ENCODE measurements around the gene FLOT1. TPM values are rescaled to one million over a fixed set of nuclear protein-coding genes. Genes with fewer than 3 reads are reported as not detected.

The FLOT1 gene
- 107 TPM for polyA plus RNA-seq (2013, experiment 1 of 2)
- polyA plus RNA-seq (2013, experiment 2 of 2): 102 TPM

DNA sequence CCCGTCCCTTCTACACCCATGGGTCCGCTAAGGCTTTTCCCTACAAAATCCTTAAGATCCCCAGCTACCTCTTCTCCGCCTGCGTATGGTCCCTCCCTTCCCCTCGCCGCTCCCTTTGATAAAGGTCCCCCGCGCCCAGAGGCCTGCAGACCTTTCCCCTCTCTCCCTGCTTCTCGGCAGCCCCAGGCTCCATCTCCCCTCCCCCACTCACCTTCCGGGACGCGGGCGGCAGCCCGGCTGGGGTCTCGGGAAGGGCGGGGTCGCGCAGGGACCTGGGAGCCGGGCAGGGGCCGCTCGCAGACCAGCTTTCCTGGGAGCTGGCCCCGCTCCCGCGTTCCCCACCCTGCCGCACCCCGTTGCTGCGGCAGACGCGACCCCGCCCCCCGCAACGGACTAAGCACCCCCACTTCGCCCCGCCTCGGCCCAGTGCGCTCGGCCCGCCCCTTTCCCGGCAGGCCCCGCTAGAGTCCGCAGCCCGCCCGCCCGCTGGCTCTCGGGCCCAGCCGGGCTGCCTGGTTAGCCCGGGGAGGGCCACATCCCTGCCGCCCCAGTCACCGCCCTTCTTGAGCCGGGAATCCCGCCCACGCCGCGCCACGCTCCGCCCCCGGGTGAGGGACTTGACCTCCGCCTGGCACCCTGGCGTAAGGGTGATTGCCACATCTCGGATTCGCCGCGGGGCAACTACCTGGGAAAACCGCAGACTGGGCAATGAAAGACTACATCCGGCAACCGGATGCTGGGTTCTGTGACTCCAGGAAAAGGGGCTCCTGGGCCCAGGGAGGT, at the start of gene FLOT1:
Gene FLOT1 (minus strand): TSS at position 372 of the 783 bp plus-strand sequence. CDS start 498 bp downstream, outside the sequence.
- no CpG with 5 or more reads among the region's 66 CpGs for WGBS, 2 donors (ENCODE audit: extremely low coverage in 2 of 2, insufficient read length in 2 of 2, insufficient replicate concordance in 1 of 2)
- H4K8ac ChIP-seq (ENCODE audit: low read depth, low read length): no peak within 1 kb of the TSS
- H3K36me3 ChIP-seq (replicated peaks in 1 of 2; ENCODE audit: control insufficient read depth in 2 of 2, insufficient read depth in 2 of 2, low read length in 2 of 2): peaks cover 24 to 42% of the 10 kb centered on the region in 2 donors
- peak within 1 kb of the TSS; percentile 92 for H3K9ac ChIP-seq (ENCODE audit: low read depth, low read length, poor library complexity)
- H3K4ac ChIP-seq (ENCODE audit: low read length): no peak within 1 kb of the TSS
- H3K9me3 ChIP-seq (replicated peaks in 1 of 2; ENCODE audit: control insufficient read depth in 2 of 2, insufficient read depth in 1 of 2, low read depth in 1 of 2, low read length in 2 of 2): no peaks in the 10 kb centered on the region
- peak within 1 kb of the TSS; percentile 43 for H2BK120ac ChIP-seq (ENCODE audit: low read depth, low read length)
- H2BK5ac ChIP-seq (ENCODE audit: low read length): peak within 1 kb of the TSS; percentile 14
- H3K14ac ChIP-seq (ENCODE audit: low read length): peak within 1 kb of the TSS; percentile 33
- peak within 1 kb of the TSS; percentile 63 for H2BK15ac ChIP-seq (ENCODE audit: low read length)
- H2BK12ac ChIP-seq (ENCODE audit: low read length): no peak within 1 kb of the TSS
- H3K4me2 ChIP-seq (ENCODE audit: insufficient read depth, low read length, poor library complexity, severe bottlenecking): peak within 1 kb of the TSS; percentile 79
- H3K79me1 ChIP-seq (ENCODE audit: low read depth, low read length): peaks cover 4% of the 10 kb centered on the region
- H3K18ac ChIP-seq (ENCODE audit: low read length): peak within 1 kb of the TSS; percentile 90
- peak within 1 kb of the TSS; percentile 90 to 99 for H3K4me3 ChIP-seq (ENCODE audit: low read length in 2 of 2)
- H4K91ac ChIP-seq (ENCODE audit: low read depth, low read length, poor library complexity): no peak within 1 kb of the TSS
- H3K27ac ChIP-seq (replicated peaks; ENCODE audit: low read length): peak within 1 kb of the TSS; percentile 42
- H2AK5ac ChIP-seq (ENCODE audit: low read depth, low read length): peak within 1 kb of the TSS; percentile 16
- H3K27me3 ChIP-seq (ENCODE audit: control insufficient read depth in 3 of 3, insufficient read depth in 3 of 3, low read depth in 1 of 3, low read length in 3 of 3): peaks cover 0 to 13% (median 2%) of the 10 kb centered on the region in 3 experiments
- peaks cover 10 to 14% of the 10 kb centered on the region in 2 donors for H3K4me1 ChIP-seq (ENCODE audit: control insufficient read depth in 2 of 2, insufficient read depth in 1 of 2, low read depth in 1 of 2, low read length in 2 of 2)
- peak within 1 kb of the TSS; percentile 83 for H2AFZ ChIP-seq (ENCODE audit: low read length)
- peak within 1 kb of the TSS; percentile 99 for H3K23ac ChIP-seq (ENCODE audit: low read depth, low read length, poor library complexity)
- peak; percentile 75 for DNase-seq (ENCODE audit: low spot score)

- Histone ChIP-seq H3K36me3 (replicated peaks in 1 of 2; ENCODE audit: control insufficient read depth in 2 of 2, insufficient read depth in 2 of 2, low read length in 2 of 2) (no peaks in the 10 kb centered on the region), H3K27me3 (ENCODE audit: control insufficient read depth in 3 of 3, insufficient read depth in 3 of 3, low read depth in 1 of 3, low read length in 3 of 3) (no peaks in the 10 kb centered on the region), H2BK12ac (ENCODE audit: low read length) (no peak overlapping the region), H3K14ac (ENCODE audit: low read length) (no peak overlapping the region), H2BK15ac (ENCODE audit: low read length) (no peak overlapping the region), H4K91ac (ENCODE audit: low read depth, low read length, poor library complexity) (no peak overlapping the region), H2BK120ac (ENCODE audit: low read depth, low read length) (no peak overlapping the region), H3K18ac (ENCODE audit: low read length) (no peak overlapping the region), H2BK5ac (ENCODE audit: low read length) (no peak overlapping the region), H2AFZ (ENCODE audit: low read length) (no peak overlapping the region), H3K4me3 (ENCODE audit: low read length in 2 of 2) (no peak overlapping the region), H3K9me3 (replicated peaks in 1 of 2; ENCODE audit: control insufficient read depth in 2 of 2, insufficient read depth in 1 of 2, low read depth in 1 of 2, low read length in 2 of 2) (no peaks in the 10 kb centered on the region), H3K4ac (ENCODE audit: low read length) (no peak overlapping the region), H3K4me1 (ENCODE audit: control insufficient read depth in 2 of 2, insufficient read depth in 1 of 2, low read depth in 1 of 2, low read length in 2 of 2) (peaks cover 0 to 6% of the 10 kb centered on the region in 2 donors), H3K9ac (ENCODE audit: low read depth, low read length, poor library complexity) (no peak overlapping the region), H4K8ac (ENCODE audit: low read depth, low read length) (no peak overlapping the region), H3K23ac (ENCODE audit: low read depth, low read length, poor library complexity) (no peak overlapping the region), H3K4me2 (ENCODE audit: insufficient read depth, low read length, poor library complexity, severe bottlenecking) (no peak overlapping the region), H3K79me1 (ENCODE audit: low read depth, low read length) (no peaks in the 10 kb centered on the region), H2AK5ac (ENCODE audit: low read depth, low read length) (no peak overlapping the region), H3K27ac (replicated peaks; ENCODE audit: low read length) (no peak overlapping the region)
- DNase-seq (ENCODE audit: low spot score): no peak
- no CpG with 5 or more reads among the region's 4 CpGs for WGBS, 2 donors (ENCODE audit: extremely low coverage in 2 of 2, insufficient read length in 2 of 2, insufficient replicate concordance in 1 of 2)
Measured at GRCh38 chr6:30790724-30791383, 48.4 kb upstream of the FLOT1 start.

GRCh38 chr6:30789606-30790005, 47.1 kb upstream of the FLOT1 start:
- Histone ChIP-seq H3K27ac (replicated peaks; ENCODE audit: low read length) (no peak overlapping the region), H3K9me3 (replicated peaks in 1 of 2; ENCODE audit: control insufficient read depth in 2 of 2, insufficient read depth in 1 of 2, low read depth in 1 of 2, low read length in 2 of 2) (no peaks in the 10 kb centered on the region), H2BK15ac (ENCODE audit: low read length) (no peak overlapping the region), H3K14ac (ENCODE audit: low read length) (no peak overlapping the region), H3K36me3 (replicated peaks in 1 of 2; ENCODE audit: control insufficient read depth in 2 of 2, insufficient read depth in 2 of 2, low read length in 2 of 2) (no peaks in the 10 kb centered on the region), H2AK5ac (ENCODE audit: low read depth, low read length) (no peak overlapping the region), H3K4me2 (ENCODE audit: insufficient read depth, low read length, poor library complexity, severe bottlenecking) (no peak overlapping the region), H3K18ac (ENCODE audit: low read length) (no peak overlapping the region), H2BK120ac (ENCODE audit: low read depth, low read length) (no peak overlapping the region), H4K91ac (ENCODE audit: low read depth, low read length, poor library complexity) (no peak overlapping the region), H3K79me1 (ENCODE audit: low read depth, low read length) (no peaks in the 10 kb centered on the region), H3K4me1 (ENCODE audit: control insufficient read depth in 2 of 2, insufficient read depth in 1 of 2, low read depth in 1 of 2, low read length in 2 of 2) (peaks cover 0 to 6% of the 10 kb centered on the region in 2 donors), H2BK5ac (ENCODE audit: low read length) (no peak overlapping the region), H4K8ac (ENCODE audit: low read depth, low read length) (no peak overlapping the region), H3K23ac (ENCODE audit: low read depth, low read length, poor library complexity) (no peak overlapping the region), H3K4ac (ENCODE audit: low read length) (no peak overlapping the region), H2AFZ (ENCODE audit: low read length) (no peak overlapping the region), H3K4me3 (ENCODE audit: low read length in 2 of 2) (no peak overlapping the region), H3K27me3 (ENCODE audit: control insufficient read depth in 3 of 3, insufficient read depth in 3 of 3, low read depth in 1 of 3, low read length in 3 of 3) (no peaks in the 10 kb centered on the region), H3K9ac (ENCODE audit: low read depth, low read length, poor library complexity) (no peak overlapping the region), H2BK12ac (ENCODE audit: low read length) (no peak overlapping the region)
- no peak for DNase-seq (ENCODE audit: low spot score)
- no CpG with 5 or more reads among the region's 1 CpG for WGBS, 2 donors (ENCODE audit: extremely low coverage in 2 of 2, insufficient read length in 2 of 2, insufficient replicate concordance in 1 of 2)

DNA sequence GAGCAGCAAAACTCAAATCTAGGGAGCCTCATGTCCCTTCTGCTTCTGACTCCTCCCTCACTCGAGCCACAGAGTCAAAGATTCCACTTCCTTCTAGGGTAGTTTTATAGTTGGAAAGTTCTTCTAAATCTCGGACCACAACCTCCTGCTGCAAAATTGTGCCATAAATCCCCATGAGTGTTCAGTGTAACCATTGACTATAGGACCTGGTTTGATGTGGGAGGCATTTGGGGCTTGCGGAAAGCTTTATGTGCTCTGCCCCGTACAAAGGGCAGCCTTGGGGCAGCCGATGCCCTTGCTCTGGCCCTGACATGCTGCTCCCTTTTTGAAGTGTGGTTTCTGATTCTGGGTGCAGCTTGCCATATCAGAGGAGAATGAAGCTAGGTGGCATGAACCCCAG, 45.5 kb upstream of the FLOT1 start:
- H2BK12ac ChIP-seq (ENCODE audit: low read length): no peak overlapping the region
- no CpG with 5 or more reads among the region's 5 CpGs for WGBS, 2 donors (ENCODE audit: extremely low coverage in 2 of 2, insufficient read length in 2 of 2, insufficient replicate concordance in 1 of 2)

More for the DNA sequence above, 45.5 kb upstream of the FLOT1 start:
- no peak overlapping the region for H2BK15ac ChIP-seq (ENCODE audit: low read length)
- DNase-seq (ENCODE audit: low spot score): no peak
- no peak overlapping the region for H3K18ac ChIP-seq (ENCODE audit: low read length)
- H3K9ac ChIP-seq (ENCODE audit: low read depth, low read length, poor library complexity): no peak overlapping the region
- H3K27ac ChIP-seq (replicated peaks; ENCODE audit: low read length): no peak overlapping the region
- no peak overlapping the region for H3K4me2 ChIP-seq (ENCODE audit: insufficient read depth, low read length, poor library complexity, severe bottlenecking)
- no peak overlapping the region for H3K4me3 ChIP-seq (ENCODE audit: low read length in 2 of 2)
- no peak overlapping the region for H2AFZ ChIP-seq (ENCODE audit: low read length)
- no peak overlapping the region for H4K8ac ChIP-seq (ENCODE audit: low read depth, low read length)
- H2BK120ac ChIP-seq (ENCODE audit: low read depth, low read length): no peak overlapping the region
- no peak overlapping the region for H2BK5ac ChIP-seq (ENCODE audit: low read length)
- peaks cover 0 to 4% of the 10 kb centered on the region in 2 donors for H3K4me1 ChIP-seq (ENCODE audit: control insufficient read depth in 2 of 2, insufficient read depth in 1 of 2, low read depth in 1 of 2, low read length in 2 of 2)
- H3K79me1 ChIP-seq (ENCODE audit: low read depth, low read length): no peaks in the 10 kb centered on the region
- H3K4ac ChIP-seq (ENCODE audit: low read length): no peak overlapping the region
- H4K91ac ChIP-seq (ENCODE audit: low read depth, low read length, poor library complexity): no peak overlapping the region
- no peak overlapping the region for H3K23ac ChIP-seq (ENCODE audit: low read depth, low read length, poor library complexity)
- H3K27me3 ChIP-seq (ENCODE audit: control insufficient read depth in 3 of 3, insufficient read depth in 3 of 3, low read depth in 1 of 3, low read length in 3 of 3): no peaks in the 10 kb centered on the region
- H3K36me3 ChIP-seq (replicated peaks in 1 of 2; ENCODE audit: control insufficient read depth in 2 of 2, insufficient read depth in 2 of 2, low read length in 2 of 2): no peaks in the 10 kb centered on the region
- no peaks in the 10 kb centered on the region for H3K9me3 ChIP-seq (replicated peaks in 1 of 2; ENCODE audit: control insufficient read depth in 2 of 2, insufficient read depth in 1 of 2, low read depth in 1 of 2, low read length in 2 of 2)
- no peak overlapping the region for H2AK5ac ChIP-seq (ENCODE audit: low read depth, low read length)
- no peak overlapping the region for H3K14ac ChIP-seq (ENCODE audit: low read length)
